Activated CD8-positive, alpha-beta T cell treated with anti-CD3 and anti-CD28 coated beads, Interleukin-2, amount 10 ng/mL, durations not matched to agents 7 days and 5 days (primary cell): Measurements from ENCODE around the gene FOXO3. TPM values are rescaled to one million over a fixed set of nuclear protein-coding genes. Genes with fewer than 3 reads are reported as not detected.
"Not testable (repeated sequence)": the region's sequence is repeated elsewhere in the genome, so short reads cannot be mapped to it uniquely, and the experiment has no call there.

Experiments
- ATAC-seq: fragments of 150-1000 bp; cut with Tn5 transposase; one replicate; pipeline ENCODE4 v1.10.0; 2021; ENCODE audit warnings: moderate library complexity
- CTCF ChIA-PET: fragments of 350-600 bp; sonication (Branson Sonifier 250); formaldehyde crosslinking; loops from one replicate; lab custom pipeline; 2021; ENCODE audit warnings: antibody characterized with exemption; lab: Charles Lee
- POLR2A ChIA-PET: fragments of 350-600 bp; sonication (Branson Sonifier 250); formaldehyde crosslinking; loops from one replicate; lab custom pipeline; 2021; ENCODE audit warnings: antibody characterized with exemption; lab: Charles Lee
- DNase-seq: peaks from one replicate; pipeline ENCODE4 v3.0.0-alpha.2; 2020
- H3K27ac Mint-ChIP-seq: one replicate; pipeline ENCODE4 v1.8.0; 2021; ENCODE audit warnings: mild to moderate bottlenecking, mixed read lengths
- H3K27me3 Mint-ChIP-seq: one replicate; pipeline ENCODE4 v1.8.0; 2021; ENCODE audit warnings: low read depth, mixed read lengths
- H3K36me3 Mint-ChIP-seq: one replicate; pipeline ENCODE4 v1.8.0; 2021; ENCODE audit warnings: low read depth, mixed read lengths
- H3K4me1 Mint-ChIP-seq: one replicate; pipeline ENCODE4 v1.8.0; 2021; ENCODE audit warnings: low read depth, mixed read lengths
- H3K4me3 Mint-ChIP-seq: one replicate; pipeline ENCODE4 v1.8.0; 2021; ENCODE audit warnings: mild to moderate bottlenecking, mixed read lengths
- H3K9me3 Mint-ChIP-seq: one replicate; pipeline ENCODE4 v1.8.0; 2022; ENCODE audit warnings: mixed read lengths; ENCODE audit not compliant: insufficient read depth
- total RNA-seq, 2 experiments: library from RNA; stranded (reverse); gene quantifications; one replicate each; pipeline ENCODE4 v1.2.3, GENCODE V29; 2021

The FOXO3 gene
- total RNA-seq, 2 experiments from 2014 or later: 12.2 to 12.3 TPM

DNA sequence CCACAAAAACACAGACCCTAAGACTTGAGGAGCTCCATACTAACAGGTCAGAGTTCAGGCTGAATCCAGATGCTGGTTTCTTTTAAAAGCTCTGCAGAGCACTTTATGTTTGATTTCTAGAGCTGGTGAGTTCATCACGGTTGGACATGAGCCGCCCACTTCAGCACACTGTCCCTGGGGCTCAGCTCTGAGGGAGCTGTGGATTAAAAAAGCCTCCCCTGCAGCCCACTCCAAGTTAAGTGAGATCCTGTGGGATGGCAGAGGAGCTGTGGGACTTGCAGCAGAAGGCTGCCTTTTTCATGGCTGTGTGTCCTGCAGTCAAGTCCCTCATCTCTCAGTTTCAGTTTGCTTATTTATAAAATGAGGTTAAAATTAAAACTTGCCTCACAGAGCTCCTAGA lies 110.5 kb downstream of the FOXO3 start:
- peaks cover 14% of the 10 kb centered on the region for H3K4me1 Mint-ChIP-seq
- ChIA-PET POLR2A (no interaction called here), CTCF (interaction anchor here (0.9 kb wide), 1 partner anchor 15 kb away, joined by 3 read pairs; no protein-coding TSS in a partner anchor)
- ATAC-seq (no peak), DNase-seq (no peak)
- no peaks in the 10 kb centered on the region for H3K27me3 Mint-ChIP-seq
- peaks cover 4% of the 10 kb centered on the region for H3K36me3 Mint-ChIP-seq
- no peaks in the 10 kb centered on the region for H3K9me3 Mint-ChIP-seq
- H3K27ac Mint-ChIP-seq: no peak overlapping the region
- H3K4me3 Mint-ChIP-seq: no peak overlapping the region

DNA sequence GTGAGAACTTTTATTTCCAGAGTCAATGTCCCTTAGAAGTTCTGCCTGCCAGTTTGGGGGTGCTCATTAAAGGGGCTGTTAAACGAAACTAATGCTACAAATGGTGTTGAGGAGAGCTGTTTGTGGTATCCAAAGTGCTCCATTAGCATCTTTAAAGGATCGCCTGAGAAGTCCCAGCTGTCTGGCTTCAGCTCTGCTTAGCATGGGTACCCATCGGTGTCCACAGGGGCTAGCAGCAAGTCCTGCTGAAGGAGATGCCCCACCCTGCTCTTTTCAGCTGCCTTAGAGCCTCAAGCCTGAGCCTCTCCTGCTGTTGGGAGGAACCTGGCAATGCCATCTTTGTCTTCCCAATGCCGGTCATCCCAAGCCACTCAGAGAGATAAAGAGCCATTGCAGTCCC lies 111.1 kb downstream of the FOXO3 start:
- Mint-ChIP-seq H3K4me3 (no peak overlapping the region), H3K36me3 (peaks cover under 1% of the 10 kb centered on the region), H3K27ac (no peak overlapping the region), H3K9me3 (no peaks in the 10 kb centered on the region), H3K27me3 (no peaks in the 10 kb centered on the region), H3K4me1 (peaks cover 11% of the 10 kb centered on the region)
- ATAC-seq (no peak), DNase-seq (no peak)
- ChIA-PET POLR2A (no interaction called here), CTCF (interaction anchor here (0.9 kb wide), 1 partner anchor 14 kb away, joined by 3 read pairs; no protein-coding TSS in a partner anchor)

DNA sequence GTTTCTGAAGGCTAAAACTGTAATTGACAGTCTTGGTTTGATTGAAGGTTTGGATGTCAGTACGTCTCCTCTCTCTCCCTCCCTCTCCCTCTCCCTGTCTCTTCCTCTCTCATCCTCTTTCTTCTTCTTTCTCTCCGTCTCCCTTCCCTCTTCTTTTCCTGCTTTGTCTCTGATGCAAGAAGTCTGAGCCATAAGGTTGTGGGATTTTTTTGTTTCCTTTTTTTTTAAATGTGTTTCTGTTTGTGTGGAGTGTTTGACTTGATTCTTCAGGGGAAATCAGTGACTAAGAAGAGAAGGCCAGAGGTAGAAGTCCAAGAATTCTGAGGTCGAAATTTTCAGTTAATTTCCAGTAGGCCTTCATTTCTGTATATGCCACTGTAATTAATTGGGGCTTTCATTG lies 111.9 kb downstream of the FOXO3 start:
- no peak for ATAC-seq
- DNase-seq: no peak
- no peak overlapping the region for H3K4me3 Mint-ChIP-seq
- no peaks in the 10 kb centered on the region for H3K9me3 Mint-ChIP-seq
- H3K36me3 Mint-ChIP-seq: no peaks in the 10 kb centered on the region
- no peaks in the 10 kb centered on the region for H3K27me3 Mint-ChIP-seq
- peaks cover 8% of the 10 kb centered on the region for H3K4me1 Mint-ChIP-seq
- ChIA-PET CTCF (no interaction called here), POLR2A (no interaction called here)
- no peak overlapping the region for H3K27ac Mint-ChIP-seq

DNA sequence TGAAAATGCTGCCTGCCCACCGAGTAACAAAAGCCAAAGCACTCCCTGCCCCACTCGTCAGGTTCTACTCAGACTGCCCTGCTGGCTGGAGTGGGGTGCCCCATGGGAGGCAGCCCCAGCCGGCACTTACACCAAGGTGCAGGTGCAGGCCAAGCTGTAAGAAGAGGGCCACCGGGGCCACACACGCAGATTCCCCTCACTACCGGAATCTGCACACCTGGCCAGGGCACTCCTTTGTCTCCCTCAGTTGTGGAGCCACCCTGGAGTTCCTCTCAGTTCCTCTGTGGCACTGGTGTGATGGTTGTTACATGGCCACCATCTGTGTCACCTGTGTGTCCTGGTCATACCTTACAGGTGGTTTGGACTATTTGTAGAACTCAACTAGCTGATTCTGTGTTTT lies 112.4 kb downstream of the FOXO3 start:
- Mint-ChIP-seq H3K27ac (no peak overlapping the region), H3K36me3 (no peaks in the 10 kb centered on the region), H3K4me1 (peaks cover 8% of the 10 kb centered on the region), H3K27me3 (no peaks in the 10 kb centered on the region), H3K9me3 (no peaks in the 10 kb centered on the region), H3K4me3 (no peak overlapping the region)
- no peak for DNase-seq
- CTCF ChIA-PET: no interaction called here
- no peak for ATAC-seq
- POLR2A ChIA-PET: no interaction called here

DNA sequence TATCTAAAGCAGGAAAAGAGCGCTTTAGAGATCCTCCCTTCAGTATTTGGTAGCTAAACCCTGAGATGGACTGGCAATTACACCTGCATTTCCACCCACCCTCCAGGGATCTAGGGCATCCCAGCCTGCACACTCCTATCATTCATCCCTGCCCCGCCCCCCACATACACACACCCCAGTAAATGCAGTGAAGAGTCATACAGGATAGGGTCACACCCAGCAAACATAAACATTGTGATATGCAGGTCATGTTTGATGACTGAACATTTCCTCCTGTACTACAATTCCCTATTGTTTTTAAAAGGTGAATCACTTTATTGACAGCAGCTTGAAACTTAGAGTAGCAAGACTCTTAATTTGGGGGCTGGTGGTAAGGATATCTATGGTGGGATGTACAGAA lies 112.9 kb downstream of the FOXO3 start:
- DNase-seq (no peak), ATAC-seq (no peak)
- POLR2A ChIA-PET: no interaction called here
- H3K4me1 Mint-ChIP-seq: peaks cover 8% of the 10 kb centered on the region
- no peaks in the 10 kb centered on the region for H3K9me3 Mint-ChIP-seq
- CTCF ChIA-PET: no interaction called here
- no peak overlapping the region for H3K4me3 Mint-ChIP-seq
- H3K36me3 Mint-ChIP-seq: no peaks in the 10 kb centered on the region
- no peak overlapping the region for H3K27ac Mint-ChIP-seq
- H3K27me3 Mint-ChIP-seq: no peaks in the 10 kb centered on the region

DNA sequence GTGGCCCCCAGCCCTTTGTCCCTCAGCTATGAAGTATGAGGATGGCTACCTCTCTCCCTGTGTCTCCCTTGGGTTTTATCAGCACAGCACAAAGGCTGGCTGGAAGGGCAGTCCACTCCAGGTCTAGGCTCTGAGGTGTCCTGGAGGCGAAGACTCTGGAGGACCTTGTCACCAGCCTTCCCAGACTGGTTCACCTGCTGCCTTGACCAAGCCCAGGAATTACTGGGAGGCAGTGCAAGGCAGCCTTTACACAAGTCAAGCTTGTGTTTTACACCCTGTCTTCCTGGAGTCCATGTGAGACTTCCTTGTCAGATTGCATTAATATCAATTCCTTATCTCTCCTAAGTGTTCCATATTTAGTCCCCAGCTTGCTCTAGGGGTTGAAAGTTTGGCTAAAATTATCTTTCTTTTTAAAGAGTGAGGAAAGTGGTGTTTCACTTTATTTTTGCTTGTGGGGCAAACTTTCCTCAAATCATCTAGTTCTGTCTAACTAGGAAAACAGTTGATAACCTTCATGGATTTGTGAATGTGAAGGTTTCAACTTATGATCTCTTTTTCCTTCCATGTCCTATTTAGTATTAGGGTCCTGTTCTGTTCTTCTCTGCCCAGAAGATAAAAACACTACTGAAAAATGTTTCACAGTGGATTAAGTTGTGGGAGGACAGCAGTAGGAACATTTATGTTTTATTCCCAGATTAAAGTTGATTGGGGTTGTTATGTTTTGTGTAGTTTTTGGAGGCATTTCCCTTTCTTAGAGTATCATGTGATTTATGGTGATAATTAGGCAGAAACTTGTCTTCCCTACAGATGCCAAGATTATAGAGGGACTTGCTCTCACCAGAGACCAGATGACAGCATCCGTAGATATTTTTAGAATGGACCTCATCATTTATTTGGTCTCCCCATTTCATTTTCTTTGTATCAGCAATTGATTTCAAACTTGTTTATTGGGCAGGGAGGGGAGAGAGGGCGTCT lies 114.8 kb downstream of the FOXO3 start:
- H3K4me1 Mint-ChIP-seq: no peaks in the 10 kb centered on the region
- ChIA-PET CTCF (no interaction called here), POLR2A (no interaction called here)
- no peak for ATAC-seq
- no peak overlapping the region for H3K27ac Mint-ChIP-seq
- H3K36me3 Mint-ChIP-seq: no peaks in the 10 kb centered on the region
- no peak for DNase-seq
- no peaks in the 10 kb centered on the region for H3K9me3 Mint-ChIP-seq
- H3K4me3 Mint-ChIP-seq: no peak overlapping the region
- H3K27me3 Mint-ChIP-seq: no peaks in the 10 kb centered on the region

DNA sequence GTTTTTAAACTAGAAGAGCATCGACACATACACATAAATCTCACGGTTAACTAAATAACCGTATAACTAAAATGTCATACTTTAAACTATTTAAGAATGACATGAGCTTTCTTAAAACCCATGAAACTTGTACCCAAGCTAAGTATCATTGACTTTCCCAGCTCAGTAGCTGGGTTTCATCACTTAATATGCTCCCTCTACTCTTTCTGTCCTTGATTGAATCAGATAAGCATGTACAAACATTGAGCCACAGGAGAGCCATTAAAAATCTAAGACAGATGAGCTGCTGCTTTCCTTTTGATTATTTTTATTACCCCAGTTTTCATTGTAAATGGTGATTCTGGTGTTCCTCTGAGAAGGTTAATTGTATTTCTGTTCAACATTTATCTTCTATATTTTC lies 115.8 kb downstream of the FOXO3 start:
- no peaks in the 10 kb centered on the region for H3K27me3 Mint-ChIP-seq
- POLR2A ChIA-PET: no interaction called here

DNA sequence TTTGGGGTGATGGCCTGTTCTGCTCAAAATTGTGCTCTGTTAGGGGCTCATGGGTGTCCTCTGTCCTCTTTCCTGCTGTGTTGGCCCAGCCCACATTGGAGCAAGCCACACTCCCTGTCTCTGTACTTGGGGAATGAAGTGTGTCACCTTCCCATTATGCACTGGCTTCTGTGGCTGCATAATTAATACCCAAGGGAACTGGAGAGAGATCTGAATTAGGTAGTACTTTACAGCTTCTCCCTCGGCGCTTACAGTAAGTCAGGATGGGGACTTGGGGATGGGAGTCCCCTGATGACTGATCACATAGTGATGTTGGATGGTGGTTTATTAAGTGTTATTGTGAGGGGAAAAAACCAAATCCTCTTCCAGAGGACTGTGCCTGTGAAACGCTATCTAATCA lies 116.6 kb downstream of the FOXO3 start:
- no peaks in the 10 kb centered on the region for H3K4me1 Mint-ChIP-seq
- no peaks in the 10 kb centered on the region for H3K27me3 Mint-ChIP-seq
- POLR2A ChIA-PET: no interaction called here
- H3K36me3 Mint-ChIP-seq: no peaks in the 10 kb centered on the region
- CTCF ChIA-PET: interaction anchor here (0.7 kb wide), 1 partner anchor 12 kb away, joined by 3 read pairs; no protein-coding TSS in a partner anchor
- ATAC-seq (no peak), DNase-seq (no peak)
- H3K27ac Mint-ChIP-seq: no peak overlapping the region
- no peaks in the 10 kb centered on the region for H3K9me3 Mint-ChIP-seq
- H3K4me3 Mint-ChIP-seq: no peak overlapping the region

More for the DNA sequence above, 115.8 kb downstream of the FOXO3 start:
- CTCF ChIA-PET: no interaction called here
- ATAC-seq (no peak), DNase-seq (no peak)
- Mint-ChIP-seq H3K4me1 (no peaks in the 10 kb centered on the region), H3K27ac (no peak overlapping the region), H3K4me3 (no peak overlapping the region), H3K36me3 (no peaks in the 10 kb centered on the region), H3K9me3 (no peaks in the 10 kb centered on the region)

DNA sequence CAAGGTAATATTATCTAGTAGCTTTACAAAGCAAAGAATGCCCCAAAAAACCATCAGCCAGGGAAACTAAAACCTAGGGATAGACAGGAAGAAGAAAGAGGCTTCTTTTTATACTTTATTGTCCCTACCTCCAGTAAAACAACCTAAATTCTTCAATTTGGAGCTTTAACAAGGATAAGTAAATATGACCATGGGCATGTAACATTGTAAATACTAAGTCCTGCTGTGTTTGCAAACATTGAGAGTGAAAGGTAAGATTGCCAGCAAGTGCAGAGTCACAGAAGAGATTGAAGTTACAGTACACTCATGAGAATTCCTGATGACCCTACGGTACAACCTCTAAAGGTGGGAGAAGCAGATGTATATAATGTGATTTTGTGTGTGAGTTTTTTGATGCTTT lies 117.2 kb downstream of the FOXO3 start:
- Mint-ChIP-seq H3K36me3 (no peaks in the 10 kb centered on the region), H3K27me3 (no peaks in the 10 kb centered on the region), H3K4me1 (no peaks in the 10 kb centered on the region), H3K4me3 (no peak overlapping the region), H3K9me3 (no peaks in the 10 kb centered on the region), H3K27ac (no peak overlapping the region)
- CTCF ChIA-PET: interaction anchor here (0.7 kb wide), 1 partner anchor 13 kb away, joined by 3 read pairs; no protein-coding TSS in a partner anchor
- ATAC-seq (no peak), DNase-seq (no peak)
- POLR2A ChIA-PET: no interaction called here

DNA sequence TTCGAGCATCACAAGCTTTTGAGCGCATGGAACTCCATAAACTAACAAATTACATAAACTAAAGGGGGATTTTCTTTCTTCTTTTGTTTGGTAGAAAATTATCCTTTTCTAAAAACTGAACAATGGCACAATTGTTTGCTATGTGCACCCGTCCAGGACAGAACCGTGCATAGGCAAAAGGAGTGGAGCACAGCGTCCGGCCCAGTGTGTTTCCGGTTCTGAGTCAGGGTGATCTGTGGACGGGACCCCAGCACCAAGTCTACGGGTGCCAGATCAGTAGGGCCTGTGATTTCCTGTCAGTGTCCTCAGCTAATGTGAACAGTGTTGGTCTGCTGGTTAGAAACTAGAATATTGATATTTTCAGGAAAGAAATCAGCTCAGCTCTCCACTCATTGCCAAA lies 119.6 kb downstream of the FOXO3 start:
- H3K4me1 Mint-ChIP-seq, H3K9me3 Mint-ChIP-seq, H3K4me3 Mint-ChIP-seq, DNase-seq, ATAC-seq, POLR2A ChIA-PET, H3K27ac Mint-ChIP-seq, H3K27me3 Mint-ChIP-seq, CTCF ChIA-PET, H3K36me3 Mint-ChIP-seq: not testable (repeated sequence)

DNA sequence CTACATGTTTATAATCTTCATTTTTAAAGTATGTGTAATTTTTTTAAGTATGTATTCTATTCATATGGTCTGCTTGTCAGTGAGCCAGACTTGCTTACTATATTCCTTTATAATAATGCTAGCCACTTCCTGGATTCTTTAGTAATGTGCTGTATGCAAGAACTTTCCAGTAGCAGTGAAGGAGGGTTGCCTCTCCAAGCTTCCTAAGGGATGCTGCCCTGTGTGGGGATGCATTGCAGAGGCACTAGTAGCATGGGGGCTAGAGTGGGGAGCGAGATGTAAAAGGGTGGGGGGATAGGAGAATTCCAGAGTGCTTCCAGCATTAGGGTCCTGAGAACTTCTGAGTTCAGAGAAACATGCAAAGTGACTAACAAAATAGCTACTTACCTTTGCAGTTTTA lies 121.0 kb downstream of the FOXO3 start:
- ATAC-seq, DNase-seq, H3K9me3 Mint-ChIP-seq, H3K4me3 Mint-ChIP-seq, CTCF ChIA-PET, H3K27me3 Mint-ChIP-seq, H3K36me3 Mint-ChIP-seq, POLR2A ChIA-PET, H3K27ac Mint-ChIP-seq: not testable (repeated sequence)
- H3K4me1 Mint-ChIP-seq: peaks cover 19% of the 10 kb centered on the region

DNA sequence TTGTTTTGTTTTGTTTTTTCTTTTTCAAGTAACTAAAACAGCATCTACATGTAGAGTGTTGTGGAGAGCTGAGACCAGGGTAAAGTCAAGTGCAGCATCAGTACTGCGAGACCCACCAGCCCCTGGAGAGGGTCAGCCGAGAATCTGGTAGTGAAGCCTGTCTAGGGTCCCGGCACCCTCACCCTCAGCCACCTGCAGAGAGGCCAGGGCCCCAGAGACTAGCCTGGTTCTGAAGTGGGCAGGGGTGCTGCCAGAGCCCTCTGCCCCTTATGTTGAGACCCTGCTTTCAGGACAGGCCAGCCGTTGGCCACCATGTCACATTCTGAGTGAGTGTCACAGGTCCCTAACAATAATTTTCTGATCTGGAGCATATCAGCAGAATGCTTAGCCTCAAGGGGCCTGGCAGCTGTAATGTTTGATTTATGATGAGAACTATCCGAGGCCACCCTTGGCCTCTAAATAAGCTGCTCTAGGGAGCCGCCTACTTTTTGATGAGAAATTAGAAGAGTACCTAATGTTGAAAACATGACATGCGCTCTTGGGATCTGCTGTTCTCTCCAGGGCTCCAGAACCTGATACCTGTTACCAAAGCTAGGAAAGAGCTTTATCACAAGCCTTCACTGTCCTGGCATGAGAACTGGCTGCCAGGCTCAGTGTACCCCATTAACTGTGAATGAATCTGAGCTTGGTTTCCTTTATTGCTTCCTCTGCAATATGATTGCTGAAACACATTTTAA lies 121.8 kb downstream of the FOXO3 start:
- ATAC-seq, DNase-seq, H3K27me3 Mint-ChIP-seq, H3K27ac Mint-ChIP-seq, CTCF ChIA-PET, H3K4me3 Mint-ChIP-seq, H3K9me3 Mint-ChIP-seq, H3K36me3 Mint-ChIP-seq, POLR2A ChIA-PET: not testable (repeated sequence)
- peaks cover 19% of the 10 kb centered on the region for H3K4me1 Mint-ChIP-seq
